Bronchial epithelial cell (primary cell): ENCODE measurements around the gene USP17L19. TPM values are rescaled to one million over a fixed set of nuclear protein-coding genes. Genes with fewer than 3 reads are reported as not detected.
"Not testable (repeated sequence)": the region's sequence is repeated elsewhere in the genome, so short reads cannot be mapped to it uniquely, and the experiment has no call there.

ENCODE experiments used
- DNase-seq: peaks from one replicate; pipeline ENCODE4 v3.0.0-alpha.2; 2010; ENCODE audit warnings: low read depth
- FAIRE-seq: peaks from 2 replicates; lab custom pipeline; 2011; peaks lifted over from hg19 to GRCh38; lab: Jason Lieb, UNC
- H3K27me3 ChIP-seq: 2 replicates; pipeline ENCODE4 v1.5.1; 2011; ENCODE audit warnings: low read length; ENCODE audit not compliant: control insufficient read depth, insufficient read depth
- H3K36me3 ChIP-seq: 2 replicates; pipeline ENCODE4 v1.5.1; 2011; ENCODE audit warnings: low read length; ENCODE audit not compliant: control insufficient read depth, insufficient read depth
- H3K4me3 ChIP-seq: 2 replicates; pipeline ENCODE4 v1.5.1; 2011; ENCODE audit warnings: mild to moderate bottlenecking, low read depth, low read length, control low read depth
- total RNA-seq: library from RNA; depleted of rRNA; stranded (reverse); fragments of >200 nt; gene quantifications from 2 replicates; pipeline ENCODE4 v1.2.1, GENCODE V29; 2014

The USP17L19 gene
- not detected in 2 replicates for total RNA-seq

- H3K36me3 ChIP-seq, FAIRE-seq, H3K4me3 ChIP-seq, H3K27me3 ChIP-seq, DNase-seq: not testable (repeated sequence)
Measured at GRCh38 chr4:9253078-9253477, at the start of gene USP17L19. Gene USP17L19, plus strand, starts transcription at chr4:9253378. Its CDS starts 0 bp downstream, at chr4:9253378.

DNA sequence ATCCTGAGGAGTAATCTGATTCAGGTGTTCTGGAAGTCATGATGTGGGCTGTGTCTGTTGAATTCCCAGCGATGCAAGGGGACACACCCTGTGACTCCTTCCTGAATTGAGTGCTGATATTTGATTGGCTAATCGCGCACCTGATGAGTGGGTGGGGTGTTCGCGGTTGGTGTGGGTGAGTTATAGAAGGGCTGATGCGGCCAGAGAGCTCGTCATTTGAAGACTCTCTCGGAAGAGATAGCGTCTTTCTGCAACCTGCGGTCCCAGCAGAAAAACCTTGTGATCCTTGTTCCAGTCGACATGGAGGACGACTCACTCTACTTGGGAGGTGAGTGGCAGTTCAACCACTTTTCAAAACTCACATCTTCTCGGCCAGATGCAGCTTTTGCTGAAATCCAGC is 42.8 kb upstream of the USP17L19 start, which contains the start of gene USP17L10:
USP17L10 (plus strand) TSS at position 301 of the 400 bp plus-strand sequence; CDS start at position 301, 0 bp downstream.
- H3K36me3 ChIP-seq, FAIRE-seq, H3K4me3 ChIP-seq, DNase-seq, H3K27me3 ChIP-seq: not testable (repeated sequence)

- H3K27me3 ChIP-seq, H3K36me3 ChIP-seq, FAIRE-seq, DNase-seq, H3K4me3 ChIP-seq: not testable (repeated sequence)
Measured at GRCh38 chr4:9214701-9215100, 38.5 kb upstream of the USP17L19 start.

DNA sequence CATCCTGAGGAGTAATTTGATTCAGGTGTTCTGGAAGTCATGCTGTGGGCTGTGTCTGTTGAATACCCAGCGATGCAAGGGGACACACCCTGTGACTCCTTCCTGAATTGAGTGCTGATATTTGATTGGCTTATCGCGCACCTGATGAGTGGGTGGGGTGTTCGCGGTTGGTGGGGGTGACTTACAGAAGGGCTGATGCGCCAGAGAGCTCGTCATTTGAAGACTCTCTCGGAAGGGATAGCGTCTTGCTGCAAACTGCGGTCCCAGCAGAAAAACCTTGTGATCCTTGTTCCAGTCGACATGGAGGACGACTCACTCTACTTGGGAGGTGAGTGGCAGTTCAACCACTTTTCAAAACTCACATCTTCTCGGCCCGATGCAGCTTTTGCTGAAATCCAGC is 38.1 kb upstream of the USP17L19 start, which contains the start of gene USP17L11:
USP17L11 (plus strand) TSS at position 301 of the 400 bp plus-strand sequence; CDS start at position 301, 0 bp downstream.
- H3K4me3 ChIP-seq, FAIRE-seq, DNase-seq, H3K27me3 ChIP-seq, H3K36me3 ChIP-seq: not testable (repeated sequence)

DNA sequence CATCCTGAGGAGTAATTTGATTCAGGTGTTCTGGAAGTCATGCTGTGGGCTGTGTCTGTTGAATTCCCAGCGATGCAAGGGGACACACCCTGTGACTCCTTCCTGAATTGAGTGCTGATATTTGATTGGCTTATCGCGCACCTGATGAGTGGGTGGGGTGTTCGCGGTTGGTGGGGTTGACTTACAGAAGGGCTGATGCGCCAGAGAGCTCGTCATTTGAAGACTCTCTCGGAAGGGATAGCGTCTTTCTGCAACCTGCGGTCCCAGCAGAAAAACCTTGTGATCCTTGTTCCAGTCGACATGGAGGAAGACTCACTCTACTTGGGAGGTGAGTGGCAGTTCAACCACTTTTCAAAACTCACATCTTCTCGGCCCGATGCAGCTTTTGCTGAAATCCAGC is 33.3 kb upstream of the USP17L19 start, which contains the start of gene USP17L12:
USP17L12 (plus strand) TSS at position 301 of the 400 bp plus-strand sequence; CDS start at position 301, 0 bp downstream.
- not testable (repeated sequence) for H3K36me3 ChIP-seq, H3K4me3 ChIP-seq, H3K27me3 ChIP-seq, FAIRE-seq, DNase-seq

- H3K36me3 ChIP-seq, H3K4me3 ChIP-seq, FAIRE-seq, DNase-seq, H3K27me3 ChIP-seq: not testable (repeated sequence)
Measured at GRCh38 chr4:9224596-9224995, 28.6 kb upstream of the USP17L19 start, which contains the start of gene USP17L13. Gene USP17L13, plus strand, starts transcription at chr4:9224896. Its CDS starts 0 bp downstream, at chr4:9224896.

DNA sequence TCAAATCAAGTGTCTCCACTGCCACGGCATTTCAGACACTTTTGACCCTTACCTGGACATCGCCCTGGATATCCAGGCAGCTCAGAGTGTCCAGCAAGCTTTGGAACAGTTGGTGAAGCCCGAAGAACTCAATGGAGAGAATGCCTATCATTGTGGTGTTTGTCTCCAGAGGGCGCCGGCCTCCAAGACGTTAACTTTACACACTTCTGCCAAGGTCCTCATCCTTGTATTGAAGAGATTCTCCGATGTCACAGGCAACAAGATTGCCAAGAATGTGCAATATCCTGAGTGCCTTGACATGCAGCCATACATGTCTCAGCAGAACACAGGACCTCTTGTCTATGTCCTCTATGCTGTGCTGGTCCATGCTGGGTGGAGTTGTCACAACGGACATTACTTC is 22.9 kb upstream of the USP17L19 start:
- H3K36me3 ChIP-seq, DNase-seq, FAIRE-seq, H3K27me3 ChIP-seq, H3K4me3 ChIP-seq: not testable (repeated sequence)

DNA sequence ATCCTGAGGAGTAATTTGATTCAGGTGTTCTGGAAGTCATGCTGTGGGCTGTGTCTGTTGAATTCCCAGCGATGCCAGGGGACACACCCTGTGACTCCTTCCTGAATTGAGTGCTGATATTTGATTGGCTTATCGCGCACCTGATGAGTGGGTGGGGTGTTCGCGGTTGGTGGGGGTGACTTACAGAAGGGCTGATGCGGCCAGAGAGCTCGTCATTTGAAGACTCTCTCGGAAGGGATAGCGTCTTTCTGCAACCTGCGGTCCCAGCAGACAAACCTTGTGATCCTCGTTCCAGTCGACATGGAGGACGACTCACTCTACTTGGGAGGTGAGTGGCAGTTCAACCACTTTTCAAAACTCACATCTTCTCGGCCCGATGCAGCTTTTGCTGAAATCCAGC is 19.1 kb upstream of the USP17L19 start, which contains the start of gene USP17L15:
USP17L15 (plus strand) TSS at position 301 of the 400 bp plus-strand sequence; CDS start at position 301, 0 bp downstream.
- not testable (repeated sequence) for FAIRE-seq, DNase-seq, H3K27me3 ChIP-seq, H3K4me3 ChIP-seq, H3K36me3 ChIP-seq

- DNase-seq, H3K4me3 ChIP-seq, H3K27me3 ChIP-seq, H3K36me3 ChIP-seq: not testable (repeated sequence)
- peak; percentile 99 for FAIRE-seq
Measured at GRCh38 chr4:9238461-9238860, 14.7 kb upstream of the USP17L19 start.

- not testable (repeated sequence) for H3K4me3 ChIP-seq, H3K36me3 ChIP-seq, FAIRE-seq, DNase-seq, H3K27me3 ChIP-seq
Measured at GRCh38 chr4:9243579-9243978, 9.6 kb upstream of the USP17L19 start, which contains the start of gene USP17L17. Gene USP17L17, plus strand, starts transcription at chr4:9243879. Its CDS starts 0 bp downstream, at chr4:9243879.

GRCh38 chr4:9247953-9248680 is 5.1 kb upstream of the USP17L19 start, which contains the start of gene USP17L18:
Gene USP17L18, plus strand, starts transcription at chr4:9248630. Its CDS starts 0 bp downstream, at chr4:9248630.
- H3K36me3 ChIP-seq, H3K4me3 ChIP-seq, DNase-seq, H3K27me3 ChIP-seq: not testable (repeated sequence)
- FAIRE-seq = peak; percentile 96

DNA sequence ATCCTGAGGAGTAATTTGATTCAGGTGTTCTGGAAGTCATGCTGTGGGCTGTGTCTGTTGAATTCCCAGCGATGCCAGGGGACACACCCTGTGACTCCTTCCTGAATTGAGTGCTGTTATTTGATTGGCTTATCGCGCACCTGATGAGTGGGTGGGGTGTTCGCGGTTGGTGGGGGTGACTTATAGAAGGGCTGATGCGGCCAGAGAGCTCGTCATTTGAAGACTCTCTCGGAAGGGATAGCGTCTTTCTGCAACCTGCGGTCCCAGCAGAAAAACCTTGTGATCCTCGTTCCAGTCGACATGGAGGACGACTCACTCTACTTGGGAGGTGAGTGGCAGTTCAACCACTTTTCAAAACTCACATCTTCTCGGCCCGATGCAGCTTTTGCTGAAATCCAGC is 4.6 kb downstream of the USP17L19 start, which contains the start of gene USP17L20:
USP17L20 (plus strand) TSS at position 301 of the 400 bp plus-strand sequence; CDS start at position 301, 0 bp downstream.
- H3K27me3 ChIP-seq, H3K36me3 ChIP-seq, H3K4me3 ChIP-seq, DNase-seq, FAIRE-seq: not testable (repeated sequence)

- H3K36me3 ChIP-seq, H3K4me3 ChIP-seq, FAIRE-seq, H3K27me3 ChIP-seq, DNase-seq: not testable (repeated sequence)
Measured at GRCh38 chr4:9262572-9262971, 9.4 kb downstream of the USP17L19 start, which contains the start of gene USP17L21. Gene USP17L21, plus strand, starts transcription at chr4:9262872. Its CDS starts 0 bp downstream, at chr4:9262872.

DNA sequence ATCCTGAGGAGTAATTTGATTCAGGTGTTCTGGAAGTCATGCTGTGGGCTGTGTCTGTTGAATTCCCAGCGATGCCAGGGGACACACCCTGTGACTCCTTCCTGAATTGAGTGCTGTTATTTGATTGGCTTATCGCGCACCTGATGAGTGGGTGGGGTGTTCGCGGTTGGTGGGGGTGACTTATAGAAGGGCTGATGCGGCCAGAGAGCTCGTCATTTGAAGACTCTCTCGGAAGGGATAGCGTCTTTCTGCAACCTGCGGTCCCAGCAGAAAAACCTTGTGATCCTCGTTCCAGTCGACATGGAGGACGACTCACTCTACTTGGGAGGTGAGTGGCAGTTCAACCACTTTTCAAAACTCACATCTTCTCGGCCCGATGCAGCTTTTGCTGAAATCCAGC is 14.1 kb downstream of the USP17L19 start, which contains the start of gene USP17L22:
USP17L22 (plus strand) TSS at position 301 of the 400 bp plus-strand sequence; CDS start at position 301, 0 bp downstream.
- FAIRE-seq, DNase-seq, H3K4me3 ChIP-seq, H3K27me3 ChIP-seq, H3K36me3 ChIP-seq: not testable (repeated sequence)
